ENCODE measurements around the gene HEG1.

The HEG1 gene

DNA sequence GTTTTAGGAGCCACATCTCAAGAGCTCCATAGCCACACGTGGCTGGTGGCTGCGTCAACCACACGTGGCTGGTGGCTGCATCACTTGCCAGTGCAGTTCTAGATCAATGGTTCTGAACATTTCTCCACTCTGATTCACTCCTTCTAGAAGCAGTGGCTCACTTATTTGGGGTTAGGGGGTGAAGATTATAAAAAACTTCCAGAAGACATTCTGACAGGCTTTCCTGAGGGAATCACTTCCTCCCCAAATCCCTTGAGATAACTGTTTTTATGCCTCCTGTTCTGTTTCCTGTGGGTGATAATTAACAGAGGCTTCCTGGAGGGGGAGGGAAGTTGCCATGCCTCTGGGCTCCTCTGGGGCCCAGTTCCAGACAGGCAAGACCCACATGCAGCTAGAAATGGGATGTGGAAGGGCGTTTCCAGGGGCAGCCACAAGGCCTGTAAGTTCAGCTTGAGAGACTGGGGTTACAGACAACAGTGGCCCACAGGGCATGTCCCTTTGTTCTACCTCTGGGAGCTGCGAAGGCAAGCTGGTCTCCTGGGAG is 23.6 kb downstream of the HEG1 start:
- H3K4me3 ChIP-seq (ENCODE audit: low read depth in 1 of 2, low read length in 1 of 2) = no peak overlapping the region
- H3K27ac ChIP-seq = no peak overlapping the region
- TF ChIP-seq CTCF (IDR thresholded peaks at IDR 0.05) = no peak

DNA sequence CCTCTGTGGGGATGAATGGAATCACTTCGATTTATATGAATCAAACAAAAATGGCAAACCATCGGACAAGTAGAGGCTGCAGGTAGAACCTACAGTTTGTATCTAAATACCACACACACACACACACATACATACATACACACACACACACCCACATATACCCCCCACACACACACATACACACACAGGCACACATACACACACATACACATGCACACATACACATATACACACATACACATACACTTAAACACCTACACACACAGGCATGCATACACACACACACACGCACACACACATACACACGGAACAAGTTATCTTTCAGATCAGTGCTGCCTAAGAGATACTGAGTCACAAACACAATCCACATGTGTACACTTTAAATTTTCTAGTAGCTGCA is 24.3 kb downstream of the HEG1 start:
- H3K36me3 ChIP-seq = no peaks in the 10 kb centered on the region
- no peak for TF ChIP-seq CTCF (IDR thresholded peaks at IDR 0.05)
- no peaks in the 10 kb centered on the region for H3K9me3 ChIP-seq
- no peaks in the 10 kb centered on the region for H3K27me3 ChIP-seq
- H3K4me1 ChIP-seq (ENCODE audit: control insufficient read depth in 1 of 2, insufficient read depth in 1 of 2, low read depth in 1 of 2, low read length in 1 of 2) = no peaks in the 10 kb centered on the region
- H3K27ac ChIP-seq = no peak overlapping the region
- H3K4me3 ChIP-seq (ENCODE audit: low read depth in 1 of 2, low read length in 1 of 2) = no peak overlapping the region

More for the DNA sequence above, 23.6 kb downstream of the HEG1 start:
- H3K9me3 ChIP-seq = no peaks in the 10 kb centered on the region
- H3K4me1 ChIP-seq (ENCODE audit: control insufficient read depth in 1 of 2, insufficient read depth in 1 of 2, low read depth in 1 of 2, low read length in 1 of 2) = no peaks in the 10 kb centered on the region
- H3K36me3 ChIP-seq = no peaks in the 10 kb centered on the region
- no peaks in the 10 kb centered on the region for H3K27me3 ChIP-seq

- Histone ChIP-seq H3K4me3 (ENCODE audit: low read depth in 1 of 2, low read length in 1 of 2) (no peak overlapping the region), H3K27me3 (no peaks in the 10 kb centered on the region), H3K27ac (no peak overlapping the region), H3K36me3 (no peaks in the 10 kb centered on the region), H3K9me3 (no peaks in the 10 kb centered on the region), H3K4me1 (ENCODE audit: control insufficient read depth in 1 of 2, insufficient read depth in 1 of 2, low read depth in 1 of 2, low read length in 1 of 2) (no peaks in the 10 kb centered on the region)
- TF ChIP-seq CTCF (IDR thresholded peaks at IDR 0.05) = no peak
Observed at GRCh38 chr3:125028657-125029056, 27.1 kb downstream of the HEG1 start.

- H3K27me3 ChIP-seq = no peaks in the 10 kb centered on the region
- H3K27ac ChIP-seq = no peak overlapping the region
- no peak overlapping the region for H3K4me3 ChIP-seq (ENCODE audit: low read depth in 1 of 2, low read length in 1 of 2)
- H3K36me3 ChIP-seq = no peaks in the 10 kb centered on the region
- TF ChIP-seq CTCF (IDR thresholded peaks at IDR 0.05) = no peak
- peaks cover 0 to 11% of the 10 kb centered on the region in 2 experiments for H3K4me1 ChIP-seq (ENCODE audit: control insufficient read depth in 1 of 2, insufficient read depth in 1 of 2, low read depth in 1 of 2, low read length in 1 of 2)
- no peaks in the 10 kb centered on the region for H3K9me3 ChIP-seq
Observed at GRCh38 chr3:125025642-125026041, 30.2 kb downstream of the HEG1 start.

DNA sequence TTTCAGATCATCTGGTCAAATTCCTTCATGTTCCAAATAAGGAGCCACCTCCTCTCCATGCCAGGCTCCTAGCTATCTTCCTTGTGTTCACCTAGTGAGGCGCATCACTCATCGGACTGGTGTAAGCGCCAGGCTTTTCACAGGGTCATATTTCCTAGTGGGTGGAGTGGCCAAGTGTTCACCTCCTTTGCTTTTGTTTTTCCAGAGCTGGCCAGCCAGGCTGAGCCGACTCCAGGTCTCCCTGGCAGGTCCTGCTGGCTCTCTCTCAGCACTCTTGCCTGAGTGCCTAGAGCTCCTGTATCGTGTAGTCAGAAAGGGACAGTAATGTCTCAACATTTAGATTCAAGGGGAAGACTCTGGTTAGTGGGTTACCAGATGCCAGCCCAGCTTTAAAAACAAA is 31.0 kb downstream of the HEG1 start:
- no peak overlapping the region for H3K27ac ChIP-seq
- no peak for TF ChIP-seq CTCF (IDR thresholded peaks at IDR 0.05)

More for the DNA sequence above, 31.0 kb downstream of the HEG1 start:
- Histone ChIP-seq H3K4me1 (ENCODE audit: control insufficient read depth in 1 of 2, insufficient read depth in 1 of 2, low read depth in 1 of 2, low read length in 1 of 2) (peaks cover 0 to 11% of the 10 kb centered on the region in 2 experiments), H3K36me3 (no peaks in the 10 kb centered on the region), H3K9me3 (no peaks in the 10 kb centered on the region), H3K27me3 (no peaks in the 10 kb centered on the region), H3K4me3 (ENCODE audit: low read depth in 1 of 2, low read length in 1 of 2) (no peak overlapping the region)
